ENCODE data around the gene CHCHD3. TPM values are rescaled to one million over a fixed set of nuclear protein-coding genes. Genes with fewer than 3 reads are reported as not detected.
"Not testable (repeated sequence)": the region's sequence is repeated elsewhere in the genome, so short reads cannot be mapped to it uniquely, and the experiment has no call there.

CHCHD3 gene
- total RNA-seq, 1 donor from 2014 or later: 57.1 TPM

DNA sequence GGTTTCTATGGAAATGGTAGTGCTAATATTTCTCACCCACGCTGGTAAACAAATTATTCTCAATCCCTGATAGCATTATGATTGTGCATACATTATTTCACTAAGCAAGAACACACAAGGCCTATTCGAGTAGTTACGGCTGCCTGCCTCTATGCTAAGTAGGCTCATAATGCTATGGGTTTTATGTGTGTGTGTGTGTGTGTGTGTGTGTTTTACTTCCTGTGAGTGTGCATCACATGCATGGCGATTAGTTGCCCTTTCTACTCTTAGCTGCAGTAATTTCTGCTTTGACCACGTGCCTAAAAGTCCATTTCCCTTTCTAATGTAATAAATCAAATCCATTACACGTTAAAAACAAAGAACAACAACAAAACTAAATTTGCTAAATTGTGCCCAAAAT is 117.0 kb downstream of the CHCHD3 start:
- intact Hi-C loops (cut with micrococcal nuclease): no loop called here

DNA sequence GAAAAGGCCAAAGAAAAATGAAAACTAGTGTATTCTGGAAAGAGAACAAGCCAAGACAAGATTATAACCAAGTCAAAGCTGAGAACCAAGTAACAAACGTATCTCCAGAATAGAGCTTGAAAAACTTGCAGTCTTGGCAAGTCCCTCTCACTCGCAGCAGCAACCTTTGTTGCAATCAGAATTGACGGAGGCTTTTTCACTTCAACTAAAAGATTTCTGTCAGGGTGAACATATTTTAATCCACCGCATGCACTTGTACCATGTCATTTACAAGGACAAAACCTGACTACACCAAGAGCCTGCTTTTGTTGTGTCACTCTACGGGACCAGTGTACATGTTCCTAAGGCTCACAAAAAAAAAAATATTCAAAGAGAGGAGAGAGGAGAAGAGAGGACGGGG is 122.0 kb downstream of the CHCHD3 start:
- intact Hi-C loops (cut with micrococcal nuclease): no loop called here

DNA sequence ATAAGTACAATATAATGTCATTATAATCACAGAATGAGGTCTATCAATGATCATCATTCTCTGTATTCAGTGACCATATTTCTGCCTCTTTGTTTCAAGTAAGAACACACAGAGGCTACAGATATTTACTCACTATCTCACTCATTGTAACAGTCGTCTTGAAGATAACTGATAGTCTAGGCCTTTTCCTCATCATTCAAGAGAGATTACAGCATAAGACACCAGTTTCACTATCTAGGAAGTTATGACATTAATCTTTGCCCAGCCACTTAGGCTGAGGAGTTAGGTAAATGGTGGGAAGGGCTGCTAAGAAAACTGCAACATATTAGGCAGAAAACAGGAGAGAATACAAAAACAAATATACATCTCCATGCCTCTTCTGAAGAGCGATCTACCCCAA is 125.3 kb downstream of the CHCHD3 start:
- intact Hi-C loops (cut with micrococcal nuclease): no loop called here

DNA sequence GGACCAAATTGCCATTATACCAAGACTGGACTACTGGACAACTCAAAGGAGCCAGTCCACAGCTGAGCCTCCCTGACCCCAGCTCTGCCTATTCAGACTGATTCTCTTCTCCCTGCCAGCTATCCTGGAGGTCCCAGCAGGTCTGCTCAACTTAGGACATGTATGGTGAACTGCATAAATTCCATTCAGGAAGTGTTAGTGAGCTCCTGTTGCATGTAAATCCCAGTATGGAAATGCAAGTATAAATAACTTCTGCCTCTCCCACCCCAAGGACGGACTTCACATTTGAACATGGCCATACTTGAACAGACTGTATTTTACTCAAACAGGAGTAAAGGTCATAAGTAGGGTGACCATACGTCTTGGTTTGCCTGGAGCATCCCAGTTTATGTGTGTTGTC is 128.4 kb downstream of the CHCHD3 start:
- intact Hi-C loops (cut with micrococcal nuclease): no loop called here

DNA sequence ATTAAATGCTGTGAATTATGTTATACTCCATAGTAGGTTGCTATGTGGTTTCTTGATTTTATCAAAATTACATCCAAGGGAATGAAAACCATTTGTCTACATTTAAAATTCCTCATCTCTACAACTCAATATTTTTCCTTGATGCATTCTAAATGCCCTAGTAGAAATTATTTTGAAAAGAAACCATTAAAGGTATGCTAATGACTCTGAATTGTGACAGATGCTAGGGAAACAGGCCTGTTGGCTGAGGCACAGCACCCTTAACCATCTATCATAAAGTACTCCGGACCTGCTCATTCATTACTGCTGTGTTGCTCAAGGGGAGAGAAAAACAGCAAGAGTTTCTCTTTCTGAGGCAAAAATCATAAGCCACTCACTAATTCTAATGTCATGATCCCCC is 131.2 kb downstream of the CHCHD3 start:
- intact Hi-C loops (cut with micrococcal nuclease): no loop called here

DNA sequence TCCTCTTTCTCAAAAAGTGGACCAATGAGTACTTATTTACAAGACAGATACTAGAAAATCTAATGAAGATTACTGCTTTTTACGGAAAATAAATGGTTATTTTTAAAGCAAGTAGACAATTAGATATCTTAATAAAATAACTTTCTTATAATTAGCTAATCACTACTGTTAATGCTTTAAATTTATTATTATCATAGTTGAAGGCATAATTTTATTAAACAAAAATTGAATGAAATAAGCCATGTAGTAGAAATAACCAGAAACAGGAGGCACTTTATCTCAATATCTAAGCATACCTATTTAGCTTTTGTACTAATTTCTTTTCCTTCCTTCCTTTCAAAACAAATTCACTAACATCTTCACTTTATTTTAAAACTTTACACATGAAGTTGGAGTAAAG is 134.9 kb downstream of the CHCHD3 start:
- intact Hi-C loops (cut with micrococcal nuclease): no loop called here

DNA sequence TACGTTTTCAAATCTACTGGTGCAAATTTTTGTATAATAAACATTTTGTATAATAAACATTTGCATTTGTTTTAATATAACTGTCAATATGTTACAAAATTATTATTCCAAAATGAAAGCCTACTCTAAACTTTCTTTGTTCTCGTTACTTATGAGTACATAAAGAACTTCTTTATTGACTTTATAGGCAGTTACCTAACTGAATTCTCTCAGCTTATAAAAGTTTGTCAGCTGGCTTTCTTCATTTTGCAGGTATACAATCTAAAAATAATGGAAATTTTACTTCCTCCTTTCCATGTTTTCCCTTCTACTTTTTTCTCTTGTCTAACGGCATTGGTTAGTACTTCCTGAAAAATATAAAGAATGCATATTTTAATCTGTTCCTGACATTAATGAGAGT is 137.1 kb downstream of the CHCHD3 start:
- intact Hi-C loops (cut with micrococcal nuclease): no loop called here

DNA sequence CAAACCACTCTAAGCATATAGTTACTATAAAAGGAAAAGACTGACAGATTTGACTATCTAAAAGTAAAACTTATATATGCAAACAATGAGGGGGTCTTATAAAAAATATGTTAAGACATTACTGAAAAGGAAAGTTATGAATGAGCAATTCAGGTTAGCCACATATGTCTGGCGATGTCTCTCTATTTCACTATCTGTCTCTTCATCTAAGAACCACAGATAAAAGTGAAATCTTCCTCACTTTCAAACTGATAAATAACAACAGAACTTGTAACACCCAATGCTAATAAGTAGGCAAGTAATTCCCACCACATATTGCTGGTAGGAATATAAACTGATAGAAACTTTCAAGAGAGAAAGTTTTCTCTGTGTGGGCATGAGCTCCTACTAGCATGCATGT is 138.2 kb downstream of the CHCHD3 start:
- intact Hi-C loops (cut with micrococcal nuclease): no loop called here

DNA sequence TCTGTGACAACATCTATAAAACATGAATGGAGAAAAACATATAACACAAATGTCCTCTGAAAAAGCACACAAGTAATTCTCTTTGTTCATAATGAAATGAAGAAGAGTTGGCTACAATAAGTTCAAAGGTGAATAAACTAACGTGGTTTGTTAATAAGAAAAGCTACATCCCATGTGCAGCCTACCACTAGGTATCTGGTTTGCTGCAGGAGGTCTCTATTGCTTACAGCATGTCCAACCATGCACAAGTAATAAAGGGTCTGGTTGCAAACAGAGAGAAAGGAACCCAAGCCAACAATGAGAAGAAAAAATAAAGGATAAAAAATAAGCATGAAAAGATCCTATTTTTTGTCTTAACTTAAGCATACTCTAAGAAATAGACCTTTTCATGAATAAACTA is 139.2 kb downstream of the CHCHD3 start:
- intact Hi-C loops (cut with micrococcal nuclease): no loop called here

DNA sequence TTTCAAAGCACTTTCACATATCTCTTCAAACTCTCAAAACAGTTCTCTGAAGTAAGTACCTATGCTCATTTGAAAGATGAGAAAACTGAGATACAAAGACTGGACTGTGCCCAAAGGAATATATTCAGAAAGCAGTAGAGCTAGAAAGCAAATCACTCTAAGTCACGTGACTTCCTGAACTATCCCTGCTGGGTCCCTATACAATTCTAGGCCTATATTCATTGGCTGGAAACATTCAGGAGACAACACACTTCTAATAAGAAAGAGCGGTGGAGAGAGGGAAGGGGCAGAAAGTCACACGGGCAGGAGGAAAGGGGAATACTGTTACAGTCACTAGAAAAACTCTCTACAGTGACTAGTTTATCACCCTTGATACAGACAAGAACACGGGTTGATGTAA is 140.0 kb downstream of the CHCHD3 start:
- intact Hi-C loops (cut with micrococcal nuclease): no loop called here

DNA sequence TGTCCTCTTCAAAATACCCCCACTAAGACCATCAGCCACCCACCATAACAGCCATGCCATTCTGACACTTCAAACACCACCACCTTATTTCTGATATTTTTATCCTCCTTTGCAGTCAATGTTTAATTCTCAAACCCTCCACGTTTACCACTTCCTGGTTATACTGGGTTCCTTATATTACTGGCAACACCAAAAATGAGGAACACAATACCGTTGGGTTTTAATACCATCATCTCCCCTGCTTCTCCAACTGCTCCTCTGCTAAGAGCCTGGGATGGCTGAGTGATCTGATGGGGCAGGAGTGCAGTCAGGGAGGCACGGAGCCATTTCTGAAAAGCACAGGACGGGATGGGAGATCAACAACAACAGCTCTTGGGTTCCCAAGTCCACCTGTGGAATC is 140.5 kb downstream of the CHCHD3 start:
- intact Hi-C loops (cut with micrococcal nuclease): no loop called here

DNA sequence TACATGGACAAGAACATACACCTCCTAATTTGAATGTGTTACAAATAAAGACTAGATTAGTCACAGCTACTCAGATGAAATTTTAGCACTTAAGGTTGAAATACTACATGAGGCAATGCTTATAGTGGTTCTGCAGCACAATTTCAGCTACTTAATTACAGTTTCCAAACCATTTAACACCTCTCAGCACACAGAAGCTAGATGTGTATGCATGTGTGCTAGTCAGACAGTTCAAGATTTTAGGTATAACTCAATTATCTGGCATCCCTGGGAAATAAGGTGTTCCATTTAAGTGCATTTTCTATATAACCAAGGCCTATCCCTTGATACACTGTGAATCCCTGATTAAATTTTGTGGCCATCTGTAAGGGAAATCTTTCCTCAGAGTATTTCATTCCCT is 141.8 kb downstream of the CHCHD3 start:
- intact Hi-C loops (cut with micrococcal nuclease): no loop called here

DNA sequence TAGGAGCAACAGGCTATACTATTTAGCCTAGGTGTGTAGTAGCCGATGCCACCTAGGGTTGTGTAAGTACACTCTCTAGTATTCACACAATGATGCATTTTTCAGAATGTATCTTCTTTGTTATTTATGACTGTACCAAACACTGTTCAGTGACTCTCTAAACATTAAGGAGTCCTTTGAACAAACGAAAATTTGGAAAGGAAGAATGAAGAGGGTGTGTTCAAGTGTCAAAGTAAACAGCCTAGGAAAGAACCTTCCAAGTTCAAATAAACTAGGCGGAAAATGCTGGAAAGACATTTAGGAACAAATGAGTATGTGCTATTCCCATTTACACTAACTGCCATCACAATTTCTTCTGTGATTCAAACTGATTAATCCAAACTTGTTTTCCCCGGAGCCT is 142.4 kb downstream of the CHCHD3 start:
- intact Hi-C loops (cut with micrococcal nuclease): no loop called here

DNA sequence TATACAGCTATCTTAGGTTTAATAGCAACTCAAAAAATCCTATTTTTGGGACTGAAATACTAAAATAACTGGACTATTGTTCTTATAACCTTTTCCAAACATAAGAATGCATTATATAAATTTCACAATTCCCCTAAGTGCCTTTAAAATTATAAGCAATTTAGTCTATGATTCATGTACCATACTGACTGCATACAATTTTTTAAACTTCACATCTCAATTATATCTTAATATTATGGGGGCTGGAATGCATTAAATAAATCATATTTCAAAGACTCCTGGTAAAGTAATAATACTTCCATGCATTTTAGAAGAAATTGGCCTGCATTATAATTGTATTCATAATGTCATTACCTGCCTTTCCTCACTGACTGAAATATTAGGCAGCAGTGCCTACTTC is 144.6 kb downstream of the CHCHD3 start:
- intact Hi-C loops (cut with micrococcal nuclease): no loop called here

DNA sequence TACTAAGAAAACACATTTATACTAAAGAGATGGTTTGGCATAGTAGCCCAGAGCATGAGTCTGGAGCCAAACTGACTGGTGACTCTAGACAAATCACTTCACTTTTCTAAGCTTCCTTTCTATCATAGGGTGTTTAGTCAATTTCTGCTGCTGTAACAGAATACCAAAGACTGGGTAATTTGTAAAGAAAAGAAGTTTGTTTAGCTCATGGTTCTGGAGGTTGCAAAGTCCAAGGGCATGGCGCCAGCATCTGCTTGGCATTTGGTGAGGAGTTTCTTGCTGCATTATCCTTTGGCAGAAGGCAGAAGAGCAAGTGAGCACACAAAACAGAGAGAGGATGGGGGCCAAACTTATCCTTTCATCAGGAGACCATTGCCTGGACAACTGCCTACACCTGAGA is 146.3 kb downstream of the CHCHD3 start:
- intact Hi-C loops (cut with micrococcal nuclease): no loop called here

DNA sequence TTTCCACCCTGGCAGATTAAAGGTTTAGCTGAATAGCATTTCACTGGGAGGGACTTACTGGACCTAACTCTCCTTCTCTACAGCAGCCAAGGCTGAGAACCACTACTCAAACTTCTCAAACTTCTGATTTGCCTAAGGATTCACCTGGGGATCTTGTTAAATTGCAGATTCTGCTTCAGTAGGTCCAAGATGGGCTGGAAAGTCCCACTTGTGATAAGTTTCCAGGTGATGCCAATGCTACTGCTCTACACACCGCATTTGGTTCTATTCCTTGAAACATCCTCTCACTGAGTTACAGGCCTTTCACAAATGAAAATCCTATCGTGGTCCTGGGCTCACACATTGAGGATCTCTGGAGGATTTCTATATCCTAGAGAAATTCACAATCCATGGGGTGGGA is 147.9 kb downstream of the CHCHD3 start:
- intact Hi-C loops (cut with micrococcal nuclease): no loop called here

DNA sequence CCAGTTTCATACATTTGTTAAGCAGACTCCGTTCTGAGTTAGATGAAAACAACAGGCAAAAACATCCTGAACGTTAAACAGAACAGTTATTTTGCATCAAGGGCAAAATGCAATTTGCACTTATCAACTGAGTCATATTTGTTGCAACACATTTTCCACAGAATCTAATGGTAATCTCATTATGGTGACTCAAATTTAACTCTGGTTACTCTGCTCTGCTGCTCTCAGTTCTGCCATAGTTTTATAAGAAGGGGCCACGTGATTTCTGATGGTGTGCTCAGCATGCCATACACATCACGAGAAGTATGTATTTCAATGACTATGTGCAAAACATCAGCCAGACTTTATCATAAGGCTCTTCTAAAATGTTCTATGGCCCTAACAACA is 148.8 kb downstream of the CHCHD3 start:
- intact Hi-C loops (cut with micrococcal nuclease): no loop called here

DNA sequence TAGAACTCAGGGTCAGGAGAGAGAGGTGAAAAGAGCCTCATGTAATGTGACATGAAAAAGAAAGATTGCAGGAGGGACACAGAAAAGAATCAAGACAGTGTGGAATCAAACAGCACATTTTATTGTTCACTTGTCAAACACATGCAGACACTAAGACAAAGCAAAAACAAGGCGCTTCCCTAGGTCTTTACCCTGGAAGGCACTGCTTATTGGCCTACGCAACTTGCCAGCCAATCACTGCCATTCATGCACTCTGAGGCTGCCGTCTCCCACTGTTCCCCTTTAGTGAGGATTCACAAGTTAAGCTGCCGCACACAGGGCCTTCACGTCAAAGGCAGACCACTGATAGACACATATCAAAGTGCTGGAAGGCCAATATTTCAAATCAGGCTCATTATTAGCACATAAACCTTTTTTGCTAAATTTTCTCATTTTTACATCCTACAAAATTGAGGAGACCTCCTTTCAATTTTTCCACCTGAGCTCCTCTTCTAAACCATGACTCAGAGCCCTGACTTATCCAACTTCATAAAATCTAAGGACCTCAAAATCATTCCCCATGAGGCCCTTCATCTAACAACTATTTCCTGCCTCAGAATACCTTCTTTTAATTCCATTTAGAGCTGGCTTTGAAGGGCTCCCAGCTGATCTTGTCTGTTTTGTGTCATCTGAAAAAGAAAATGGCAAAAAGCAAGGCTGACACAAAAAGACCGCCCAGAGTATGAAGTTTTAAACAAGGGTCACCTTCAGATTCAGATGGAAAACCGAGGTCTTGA is 149.4 kb downstream of the CHCHD3 start:
- intact Hi-C loops (cut with micrococcal nuclease): no loop called here

DNA sequence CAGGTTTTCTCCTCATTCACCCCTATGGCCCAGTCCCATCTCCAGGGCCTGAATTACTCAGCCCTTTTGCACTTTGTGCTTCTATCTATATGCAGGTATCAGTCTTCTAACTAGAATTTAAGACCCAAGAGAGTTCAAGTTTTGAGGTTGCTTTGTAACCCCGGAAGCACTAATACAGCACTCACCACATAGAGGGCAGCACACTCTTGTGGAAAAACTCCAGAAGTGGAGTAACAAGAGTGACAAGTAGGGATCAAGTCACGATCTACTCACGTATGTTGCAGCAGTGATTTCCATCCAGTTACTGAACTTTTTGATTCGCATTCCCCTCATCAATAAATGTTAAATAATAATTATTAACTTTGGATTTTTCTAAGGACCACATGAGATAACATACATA is 151.0 kb downstream of the CHCHD3 start:
- intact Hi-C loops (cut with micrococcal nuclease): no loop called here

DNA sequence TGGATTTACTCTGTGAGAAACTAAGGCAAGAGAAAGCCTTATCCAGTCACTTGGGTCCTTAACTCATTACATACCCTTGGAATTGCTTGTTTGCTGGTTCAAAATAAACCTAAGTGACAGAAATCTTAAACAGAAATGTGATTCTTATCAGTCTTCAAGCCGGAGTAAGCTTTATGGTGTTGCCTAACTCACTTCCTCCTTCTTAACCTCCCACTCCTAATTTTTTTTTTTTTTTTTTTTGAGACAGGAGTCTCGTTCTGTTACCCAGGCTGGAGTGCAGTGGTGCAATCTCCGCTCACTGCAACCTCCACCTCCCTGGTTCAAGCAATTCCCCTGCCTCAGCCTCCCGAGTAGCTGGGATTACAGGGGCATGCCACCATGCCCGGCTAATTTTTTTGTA is 151.9 kb downstream of the CHCHD3 start:
- intact Hi-C loops (cut with micrococcal nuclease): not testable (repeated sequence)

DNA sequence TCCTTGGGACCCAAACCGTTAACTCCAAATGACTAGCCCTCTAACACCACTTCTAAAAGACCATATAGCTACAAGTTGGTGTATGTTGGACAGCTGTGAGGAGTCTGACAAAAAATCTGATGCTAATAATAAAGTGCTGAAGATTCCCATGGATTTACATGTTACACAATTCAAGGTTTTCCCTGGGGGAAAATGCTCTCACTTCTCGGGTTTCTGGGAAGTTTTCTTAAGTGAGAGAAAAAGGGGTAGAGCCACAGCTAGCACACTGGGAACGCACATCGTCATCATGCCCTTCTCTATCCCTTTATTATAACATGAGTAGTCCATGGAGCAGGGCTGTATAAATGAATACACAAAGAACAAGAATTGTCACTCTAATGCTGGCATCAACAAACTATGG is 162.1 kb downstream of the CHCHD3 start:
- intact Hi-C loops (cut with micrococcal nuclease): no loop called here

DNA sequence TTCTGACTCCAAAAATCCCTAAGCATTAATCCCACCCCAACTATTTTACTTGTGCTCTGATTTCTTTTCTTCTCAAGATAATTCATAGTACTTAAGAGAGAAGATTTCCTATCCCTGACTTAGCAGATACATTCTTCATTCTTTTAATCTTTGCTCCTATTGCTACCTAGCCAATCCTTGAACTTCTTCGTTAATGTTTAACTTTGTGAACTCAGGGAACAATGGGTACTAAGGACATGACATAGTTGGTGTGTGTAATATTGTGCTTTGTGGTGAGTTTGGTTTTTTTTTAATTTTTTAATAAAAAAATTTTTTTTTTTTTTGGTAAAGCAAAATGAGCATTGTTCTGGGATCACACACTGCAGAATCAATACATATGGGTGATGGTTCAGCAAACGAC is 166.2 kb downstream of the CHCHD3 start:
- intact Hi-C loops (cut with micrococcal nuclease): no loop called here

DNA sequence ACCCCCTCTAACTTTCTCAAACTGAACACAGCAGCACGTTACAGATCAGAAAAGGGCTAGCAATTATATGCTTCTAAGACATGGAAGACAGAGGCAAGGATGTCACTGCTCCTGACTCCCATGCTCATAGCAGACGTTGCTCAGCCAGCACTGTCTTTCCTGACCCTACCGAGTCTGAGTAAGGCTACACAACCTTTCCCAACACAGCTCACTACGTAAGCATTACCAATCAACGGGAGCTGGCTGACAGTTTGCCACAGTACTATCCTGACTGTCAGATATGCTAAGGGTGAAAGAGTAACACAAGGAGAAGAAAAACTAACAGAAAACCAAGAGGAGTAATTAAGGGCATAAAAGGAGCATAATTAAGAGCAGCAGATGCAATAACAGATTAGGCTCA is 171.2 kb downstream of the CHCHD3 start:
- intact Hi-C loops (cut with micrococcal nuclease): no loop called here

DNA sequence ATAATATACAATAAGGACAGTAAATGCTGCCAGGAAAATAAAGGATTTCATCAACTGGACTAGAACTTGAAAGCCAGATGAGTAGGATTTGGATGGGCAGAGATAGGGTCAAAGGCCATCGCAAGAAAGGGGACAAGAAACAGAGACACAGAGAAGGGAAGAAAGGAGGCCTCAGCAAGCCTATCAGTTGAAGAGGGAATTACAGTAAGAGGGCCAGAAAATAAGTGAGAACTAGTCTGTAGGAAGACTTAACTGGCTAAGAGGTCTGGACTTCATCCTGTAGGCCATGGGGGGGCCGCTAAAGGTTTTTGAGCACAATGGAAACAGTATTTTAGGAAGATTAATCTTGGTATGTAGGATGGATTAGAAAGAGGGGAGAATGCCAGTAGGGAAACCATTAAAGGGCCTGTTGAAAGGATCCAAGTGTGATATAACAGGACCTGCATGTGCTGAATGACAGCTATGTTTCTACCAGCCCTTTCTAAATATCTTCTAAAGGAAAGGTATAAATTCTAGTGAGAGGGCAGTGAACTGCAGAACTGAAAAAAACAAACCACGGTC is 174.4 kb downstream of the CHCHD3 start:
- intact Hi-C loops (cut with micrococcal nuclease): no loop called here
